T-helper 17 cell (primary cell): ENCODE results near the gene SPATA6. TPM values are rescaled to one million over a fixed set of nuclear protein-coding genes. Genes with fewer than 3 reads are reported as not detected.
"Not testable (repeated sequence)": the region's sequence is repeated elsewhere in the genome, so short reads cannot be mapped to it uniquely, and the experiment has no call there.

ENCODE experiments used
- ATAC-seq: fragments of 150-1000 bp; cut with Tn5 transposase; 2 replicates; pipeline ENCODE4 v1.10.0; 2021; ENCODE audit warnings: mild to moderate bottlenecking, moderate library complexity
- DNase-seq, 3 donors: peaks; one replicate each; pipeline versions ENCODE4 v3.0.0 to v3.0.0-alpha.2; 2020 to 2021
- H3K9me3 ChIP-seq: one replicate; pipeline ENCODE4 v1.7.0; 2013; ENCODE audit warnings: low read length, mild to moderate bottlenecking; ENCODE audit not compliant: control insufficient read depth, poor library complexity, severe bottlenecking
- H3K27ac Mint-ChIP-seq: one replicate; pipeline ENCODE4 v1.8.0; 2022; ENCODE audit warnings: mild to moderate bottlenecking, moderate library complexity, mixed read lengths
- H3K27me3 Mint-ChIP-seq: one replicate; pipeline ENCODE4 v1.8.0; 2022; ENCODE audit warnings: mixed read lengths
- H3K36me3 Mint-ChIP-seq: one replicate; pipeline ENCODE4 v1.8.0; 2022; ENCODE audit warnings: low read depth, mixed read lengths
- H3K4me1 Mint-ChIP-seq: one replicate; pipeline ENCODE4 v1.8.0; 2022; ENCODE audit warnings: mild to moderate bottlenecking, mixed read lengths
- H3K4me3 Mint-ChIP-seq: one replicate; pipeline ENCODE4 v1.8.0; 2022; ENCODE audit warnings: mild to moderate bottlenecking, moderate library complexity, mixed read lengths
- total RNA-seq, 4 donors: library from RNA in 2 of 4; stranded (reverse) in 2 of 4; gene quantifications; one replicate each; pipeline ENCODE4 v1.2.3 and lab custom pipeline; 2022 to 2026

SPATA6 gene
- total RNA-seq, 2 donors from 2014 or later = 3.0 to 5.6 TPM

DNA sequence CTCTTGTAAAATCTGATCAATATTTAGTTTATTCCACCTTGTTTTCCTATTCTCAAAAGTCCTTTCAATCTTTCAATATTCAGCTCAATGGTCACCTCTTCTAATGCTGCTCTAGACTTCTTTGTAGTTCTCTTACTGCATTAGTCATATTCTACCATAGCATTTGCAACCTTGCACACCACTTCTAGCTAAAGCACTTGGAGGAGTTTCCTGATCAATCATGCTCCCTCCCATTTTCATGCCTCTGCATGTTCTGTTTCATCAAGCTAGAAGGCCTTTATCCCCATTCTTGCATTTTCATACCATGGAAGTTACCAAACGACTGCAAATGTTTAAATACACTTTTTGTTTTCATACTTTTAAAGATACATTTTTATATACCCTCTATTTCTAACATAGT, 177.3 kb downstream of the SPATA6 start:
- no peak overlapping the region for H3K27ac Mint-ChIP-seq
- no peaks in the 10 kb centered on the region for H3K4me1 Mint-ChIP-seq
- DNase-seq (no peak), ATAC-seq (no peak)
- H3K36me3 Mint-ChIP-seq = no peaks in the 10 kb centered on the region
- H3K4me3 Mint-ChIP-seq = no peak overlapping the region
- H3K9me3 ChIP-seq = no peaks in the 10 kb centered on the region
- no peaks in the 10 kb centered on the region for H3K27me3 Mint-ChIP-seq

DNA sequence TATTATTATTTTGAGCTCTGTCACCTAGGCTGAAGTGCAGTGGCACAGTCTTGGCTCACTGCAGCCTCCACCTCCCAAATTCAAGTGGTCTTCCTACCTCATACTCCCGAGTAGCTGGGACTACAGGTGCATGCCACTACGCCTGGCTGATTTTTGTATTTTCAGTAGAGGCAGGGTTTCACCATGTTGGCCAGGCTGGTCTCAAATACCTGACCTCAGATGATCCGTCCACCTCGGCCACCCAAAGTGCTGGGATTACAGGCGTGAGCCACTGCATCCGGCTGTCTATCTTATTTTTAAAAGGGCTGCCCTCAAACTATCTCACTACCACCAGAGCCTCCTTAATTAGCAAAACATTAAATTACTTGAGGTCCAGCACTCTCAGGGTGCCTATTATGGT, 177.9 kb downstream of the SPATA6 start:
- not testable (repeated sequence) for H3K36me3 Mint-ChIP-seq, H3K4me1 Mint-ChIP-seq, H3K27ac Mint-ChIP-seq, DNase-seq, ATAC-seq, H3K9me3 ChIP-seq, H3K27me3 Mint-ChIP-seq, H3K4me3 Mint-ChIP-seq

DNA sequence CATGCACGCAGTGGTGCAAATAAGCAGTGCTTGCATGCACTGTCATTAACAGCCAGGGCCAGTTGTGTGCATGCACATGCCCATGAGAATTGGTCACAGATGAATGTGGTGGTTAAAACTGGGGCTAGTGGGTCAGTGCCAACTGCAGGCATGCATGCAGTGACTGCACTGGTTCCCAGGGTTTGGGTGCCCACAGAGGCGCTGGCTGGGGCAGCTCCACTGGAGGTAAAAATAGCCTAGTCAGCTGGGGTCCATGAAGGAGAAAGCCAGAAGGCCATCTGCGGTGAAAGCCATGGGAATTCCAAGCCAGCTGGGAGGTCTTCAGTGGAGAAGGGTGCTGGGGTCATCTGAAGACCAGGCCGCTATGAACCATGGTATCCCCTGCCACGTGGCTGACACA, 179.3 kb downstream of the SPATA6 start:
- ATAC-seq (no peak), DNase-seq (no peak)
- H3K27ac Mint-ChIP-seq = no peak overlapping the region
- H3K9me3 ChIP-seq = no peaks in the 10 kb centered on the region
- H3K4me1 Mint-ChIP-seq = no peaks in the 10 kb centered on the region
- no peak overlapping the region for H3K4me3 Mint-ChIP-seq
- H3K27me3 Mint-ChIP-seq = no peaks in the 10 kb centered on the region
- H3K36me3 Mint-ChIP-seq = no peaks in the 10 kb centered on the region

DNA sequence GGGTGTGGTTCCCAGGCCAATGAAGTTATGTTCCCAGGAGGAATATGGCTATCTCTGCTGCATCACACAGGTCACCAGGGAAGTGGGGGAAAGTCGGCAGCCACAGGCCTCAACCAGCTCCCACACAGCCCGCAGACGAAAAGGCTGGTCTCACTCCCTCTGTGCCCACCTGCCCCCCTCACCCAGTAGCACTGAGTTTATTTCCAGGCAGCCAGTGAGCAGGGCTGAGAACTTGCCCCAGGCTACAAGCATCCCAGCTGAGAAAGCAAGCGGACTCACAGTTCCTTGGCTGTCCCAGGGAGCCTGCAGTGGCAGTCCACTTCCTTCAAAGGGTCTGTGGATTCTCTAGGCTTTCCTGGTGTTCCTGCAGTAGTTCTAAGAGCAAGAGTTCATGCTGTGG, 180.6 kb downstream of the SPATA6 start:
- Mint-ChIP-seq H3K36me3 (no peaks in the 10 kb centered on the region), H3K4me3 (no peak overlapping the region), H3K4me1 (no peaks in the 10 kb centered on the region), H3K27me3 (no peaks in the 10 kb centered on the region), H3K27ac (no peak overlapping the region)
- ATAC-seq (no peak), DNase-seq (no peak)
- no peaks in the 10 kb centered on the region for H3K9me3 ChIP-seq

DNA sequence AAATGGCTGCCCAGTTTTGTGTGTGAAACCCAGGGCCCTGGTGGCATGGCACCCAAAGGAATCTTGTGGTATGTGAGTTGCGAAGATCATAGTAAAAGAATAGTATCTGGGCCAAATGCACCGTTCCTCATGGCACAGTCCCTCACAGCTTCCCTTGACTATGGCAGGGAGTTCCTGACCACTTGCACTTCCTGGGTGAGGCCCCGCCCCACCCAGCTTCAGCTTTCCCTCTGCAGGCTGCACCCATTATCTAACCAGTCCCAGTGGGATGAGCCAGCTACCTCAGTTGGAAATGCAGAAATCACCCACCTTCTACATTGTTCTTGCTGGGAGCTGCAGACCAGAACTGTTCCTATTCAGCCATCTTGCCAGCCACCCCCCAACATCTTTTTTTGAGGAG, 186.5 kb downstream of the SPATA6 start:
- ATAC-seq (no peak), DNase-seq (no peak)
- Mint-ChIP-seq H3K36me3 (no peaks in the 10 kb centered on the region), H3K4me3 (no peak overlapping the region), H3K27ac (no peak overlapping the region), H3K4me1 (no peaks in the 10 kb centered on the region), H3K27me3 (no peaks in the 10 kb centered on the region)
- no peaks in the 10 kb centered on the region for H3K9me3 ChIP-seq

DNA sequence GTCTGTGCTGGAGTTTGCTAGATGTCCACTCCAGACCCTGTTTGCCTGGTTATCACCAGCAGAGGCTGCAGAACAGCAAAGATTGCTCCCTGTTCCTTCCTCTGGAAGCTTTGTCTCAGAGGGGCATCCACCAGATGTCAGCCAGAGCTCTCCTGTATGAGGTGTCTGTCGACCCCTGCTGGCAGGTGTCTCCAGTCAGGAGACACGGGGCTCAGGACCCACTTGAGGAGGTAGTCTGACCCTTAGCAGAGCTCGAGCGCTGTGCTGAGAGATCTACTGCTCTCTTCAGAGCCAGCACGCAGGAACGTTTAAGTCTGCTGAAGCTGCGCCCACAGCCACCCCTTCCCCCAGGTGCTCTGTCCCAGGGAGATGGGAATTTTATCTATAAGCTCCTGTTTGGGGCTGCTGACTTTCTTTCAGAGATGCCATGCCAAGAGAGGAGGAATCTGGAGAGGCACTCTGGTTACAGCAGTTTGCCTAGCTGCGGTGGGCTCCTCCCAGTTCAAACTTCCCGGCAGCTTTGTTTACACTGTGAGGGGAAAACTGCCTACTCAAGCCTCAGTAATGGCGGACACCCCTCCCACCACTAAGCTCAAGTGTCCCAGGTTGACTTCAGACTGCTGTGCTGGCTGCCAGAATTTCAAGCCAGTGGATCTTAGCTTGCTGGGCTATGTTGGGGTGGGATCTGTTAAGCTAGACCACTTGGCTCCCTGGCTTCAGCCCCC, 187.1 kb downstream of the SPATA6 start:
- H3K4me1 Mint-ChIP-seq, DNase-seq, H3K9me3 ChIP-seq, H3K27ac Mint-ChIP-seq, H3K4me3 Mint-ChIP-seq, ATAC-seq, H3K27me3 Mint-ChIP-seq, H3K36me3 Mint-ChIP-seq: not testable (repeated sequence)

DNA sequence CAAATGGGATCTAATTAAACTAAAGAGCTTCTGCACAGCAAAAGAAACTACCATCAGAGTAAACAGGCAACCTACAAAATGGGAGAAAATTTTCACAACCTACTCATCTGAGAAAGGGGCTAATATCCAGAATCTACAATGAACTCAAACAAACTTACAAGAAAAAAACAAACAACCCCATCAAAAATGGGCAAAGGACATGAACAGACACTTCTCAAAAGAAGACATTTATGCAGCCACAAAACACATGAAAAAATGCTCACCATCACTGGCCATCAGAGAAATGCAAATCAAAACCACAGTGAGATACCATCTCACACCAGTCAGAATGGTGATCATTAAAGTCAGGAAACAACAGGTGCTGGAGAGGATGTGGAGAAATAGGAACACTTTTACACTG, 189.7 kb downstream of the SPATA6 start:
- not testable (repeated sequence) for H3K9me3 ChIP-seq, H3K27me3 Mint-ChIP-seq, H3K36me3 Mint-ChIP-seq, DNase-seq, ATAC-seq, H3K4me3 Mint-ChIP-seq, H3K27ac Mint-ChIP-seq, H3K4me1 Mint-ChIP-seq

DNA sequence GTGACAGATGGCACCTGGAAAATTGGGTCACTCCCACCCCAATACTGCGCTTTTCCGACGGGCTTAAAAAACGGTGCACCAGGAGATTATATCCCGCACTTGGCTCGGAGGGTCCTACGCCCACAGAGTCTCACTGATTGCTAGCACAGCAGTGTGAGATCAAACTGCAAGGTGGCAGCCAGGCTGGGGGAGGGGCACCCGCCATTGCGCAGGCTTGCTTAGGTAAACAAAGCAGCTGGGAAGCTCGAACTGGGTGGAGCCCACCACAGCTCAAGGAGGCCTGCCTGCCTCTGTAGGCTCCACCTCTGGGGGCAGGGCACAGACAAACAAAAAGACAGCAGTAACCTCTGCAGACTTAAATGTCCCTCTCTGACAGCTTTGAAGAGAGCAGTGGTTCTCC, 194.6 kb downstream of the SPATA6 start:
- H3K9me3 ChIP-seq = not testable (repeated sequence)

DNA sequence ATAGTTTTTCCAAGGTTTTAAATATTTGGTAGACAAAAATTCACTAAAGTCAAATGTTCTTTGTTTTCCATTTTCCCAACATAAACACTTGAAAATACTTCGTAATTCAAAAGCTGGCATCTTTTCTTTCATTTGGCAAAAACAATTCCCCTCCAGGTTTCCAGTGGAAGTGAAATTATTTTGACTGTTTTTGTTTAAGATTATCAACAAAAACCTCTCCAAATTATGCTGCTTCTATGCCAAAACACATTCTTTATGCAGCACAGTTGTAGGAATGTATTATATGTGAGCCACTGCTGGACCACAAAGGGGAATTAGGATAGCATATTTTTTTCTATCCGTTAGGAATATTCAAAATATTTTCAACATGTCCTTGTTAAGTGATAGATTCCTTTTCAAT, 205.4 kb downstream of the SPATA6 start:
- no peak overlapping the region for H3K27ac Mint-ChIP-seq
- ATAC-seq = no peak
- no peak overlapping the region for H3K4me3 Mint-ChIP-seq
- no peaks in the 10 kb centered on the region for H3K9me3 ChIP-seq
- H3K36me3 Mint-ChIP-seq = peaks cover 2% of the 10 kb centered on the region
- no peak for DNase-seq
- peaks cover 6% of the 10 kb centered on the region for H3K27me3 Mint-ChIP-seq
- no peaks in the 10 kb centered on the region for H3K4me1 Mint-ChIP-seq

More for the DNA sequence above, 194.6 kb downstream of the SPATA6 start:
- not testable (repeated sequence) for H3K4me1 Mint-ChIP-seq, H3K36me3 Mint-ChIP-seq, ATAC-seq, H3K4me3 Mint-ChIP-seq, DNase-seq, H3K27ac Mint-ChIP-seq, H3K27me3 Mint-ChIP-seq

DNA sequence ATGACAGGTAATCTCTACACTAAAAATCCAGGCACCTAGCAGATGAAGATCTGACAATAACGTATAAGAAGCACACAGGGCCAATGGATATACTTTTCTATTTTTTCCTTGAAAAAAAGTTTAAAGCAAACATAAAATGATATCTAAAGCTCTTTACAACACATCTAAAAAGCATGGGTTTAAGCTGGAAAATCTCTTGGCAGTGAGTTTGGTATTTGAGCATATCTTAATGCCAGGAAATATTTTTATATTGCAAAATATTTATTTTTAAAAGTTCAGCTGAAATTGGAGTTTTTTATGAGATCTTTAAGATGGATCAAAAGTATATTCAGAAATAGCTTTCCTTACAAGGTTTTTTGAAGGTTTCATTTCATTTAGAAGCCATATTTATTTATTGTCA, 209.0 kb downstream of the SPATA6 start:
- no peak overlapping the region for H3K4me3 Mint-ChIP-seq
- no peaks in the 10 kb centered on the region for H3K9me3 ChIP-seq
- no peaks in the 10 kb centered on the region for H3K4me1 Mint-ChIP-seq
- ATAC-seq (no peak), DNase-seq (no peak)
- peaks cover 2% of the 10 kb centered on the region for H3K36me3 Mint-ChIP-seq
- no peaks in the 10 kb centered on the region for H3K27me3 Mint-ChIP-seq
- H3K27ac Mint-ChIP-seq = no peak overlapping the region

DNA sequence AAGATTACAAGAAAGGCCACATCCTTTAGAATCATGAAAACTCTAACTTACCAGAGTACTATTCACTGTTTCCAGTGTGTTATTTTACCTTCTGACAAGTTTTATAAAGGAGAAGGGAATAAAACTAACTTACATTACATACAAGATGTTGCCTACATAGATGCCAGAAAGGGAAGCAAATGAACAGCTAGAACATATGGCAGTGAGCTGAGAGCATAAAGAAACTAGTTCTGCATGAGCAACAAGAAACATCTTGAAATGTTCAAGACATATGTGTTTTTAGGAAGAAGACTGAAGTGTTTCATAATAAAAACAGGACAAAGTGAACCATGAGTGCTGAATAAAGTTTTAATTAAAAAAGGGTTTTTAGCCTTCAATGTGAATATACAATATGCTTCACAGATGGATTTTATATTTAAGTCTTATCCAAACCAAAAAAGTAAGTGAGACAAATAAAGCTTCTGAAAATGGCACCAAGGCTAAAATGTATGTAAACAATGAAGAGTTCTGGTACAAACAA, 210.1 kb downstream of the SPATA6 start:
- DNase-seq (no peak), ATAC-seq (no peak)
- no peaks in the 10 kb centered on the region for H3K9me3 ChIP-seq
- H3K27ac Mint-ChIP-seq = no peak overlapping the region
- H3K36me3 Mint-ChIP-seq = no peaks in the 10 kb centered on the region
- H3K27me3 Mint-ChIP-seq = no peaks in the 10 kb centered on the region
- no peaks in the 10 kb centered on the region for H3K4me1 Mint-ChIP-seq
- H3K4me3 Mint-ChIP-seq = no peak overlapping the region

DNA sequence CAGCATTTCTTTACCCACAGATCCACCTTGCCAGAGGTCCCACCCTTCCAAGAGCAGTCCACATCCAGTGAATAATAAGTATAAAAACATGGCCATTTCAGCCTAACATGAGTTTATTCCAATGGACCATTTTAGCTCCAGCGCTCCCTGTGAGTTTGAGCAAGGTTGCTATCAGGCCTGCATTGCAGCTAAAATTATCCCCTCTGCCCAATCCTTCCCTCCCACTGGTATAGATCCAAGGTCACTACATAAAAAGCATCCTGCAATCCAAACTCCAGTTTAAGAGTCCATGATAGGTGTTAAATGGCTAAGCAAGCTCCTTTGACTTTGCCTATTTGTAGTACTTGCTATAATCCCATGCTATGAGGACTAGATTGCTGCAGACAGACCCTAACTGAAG, 213.9 kb downstream of the SPATA6 start:
- no peak overlapping the region for H3K4me3 Mint-ChIP-seq
- H3K4me1 Mint-ChIP-seq = no peaks in the 10 kb centered on the region
- no peak overlapping the region for H3K27ac Mint-ChIP-seq

DNA sequence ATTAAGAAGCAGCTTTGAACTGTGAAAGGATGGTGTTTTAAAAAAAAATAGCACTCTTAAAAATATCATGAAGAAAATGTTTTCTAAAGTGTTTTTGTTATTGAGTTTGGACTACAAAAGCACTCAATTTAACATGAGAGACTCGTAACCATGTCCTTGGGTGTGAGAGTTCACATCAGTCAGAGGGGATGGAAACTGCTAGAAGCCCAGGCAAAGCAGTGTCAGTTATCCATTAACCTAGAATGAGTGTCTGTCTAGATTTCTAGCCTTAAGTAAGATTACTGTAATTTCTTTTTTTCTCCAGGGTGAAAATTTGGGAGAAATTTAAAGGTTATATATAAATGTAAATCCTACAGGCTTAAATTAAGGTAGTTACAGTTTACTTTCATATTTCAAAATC, 217.8 kb downstream of the SPATA6 start:
- DNase-seq (no peak), ATAC-seq (no peak)
- Mint-ChIP-seq H3K4me1 (no peaks in the 10 kb centered on the region), H3K27ac (no peak overlapping the region), H3K4me3 (no peak overlapping the region), H3K27me3 (peaks cover 32% of the 10 kb centered on the region), H3K36me3 (peaks cover 3% of the 10 kb centered on the region)
- no peaks in the 10 kb centered on the region for H3K9me3 ChIP-seq

More for the DNA sequence above, 213.9 kb downstream of the SPATA6 start:
- Mint-ChIP-seq H3K27me3 (peaks cover 22% of the 10 kb centered on the region), H3K36me3 (peaks cover 3% of the 10 kb centered on the region)
- H3K9me3 ChIP-seq = no peaks in the 10 kb centered on the region
- no peak for DNase-seq
- no peak for ATAC-seq

DNA sequence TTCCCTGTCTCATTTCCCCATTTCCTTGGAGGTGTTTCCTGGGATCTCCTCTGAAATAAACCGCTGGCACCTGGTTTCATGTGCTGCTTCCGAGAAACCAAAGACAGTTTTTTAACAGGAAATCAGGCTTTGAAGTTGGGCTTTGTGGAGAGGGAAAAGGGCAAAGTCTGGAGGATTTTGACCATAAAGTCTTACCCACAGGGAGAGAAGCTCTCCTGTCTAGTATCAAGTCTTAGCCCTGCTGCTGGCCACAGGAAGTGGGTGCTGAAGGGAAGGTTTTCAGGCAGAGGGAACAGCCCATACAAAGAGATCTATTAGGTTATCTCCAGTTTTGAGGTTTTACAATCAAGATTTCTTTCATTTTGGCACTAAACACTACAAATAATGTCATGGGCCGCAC, 220.2 kb downstream of the SPATA6 start:
- no peaks in the 10 kb centered on the region for H3K9me3 ChIP-seq
- Mint-ChIP-seq H3K4me1 (no peaks in the 10 kb centered on the region), H3K27ac (no peak overlapping the region), H3K36me3 (peaks cover 3% of the 10 kb centered on the region), H3K27me3 (peaks cover 48% of the 10 kb centered on the region), H3K4me3 (no peak overlapping the region)
- DNase-seq (no peak), ATAC-seq (no peak)
